Natural killer cell (primary cell): ENCODE results near the gene INTS3. TPM values are rescaled to one million over a fixed set of nuclear protein-coding genes. Genes with fewer than 3 reads are reported as not detected.

Experiments used
- ATAC-seq, 3 donors: fragments of 150-1000 bp in 2 of 3; fragments of 200-7000 bp in 1 of 3; cut with Tn5 transposase; 1 replicate in 1 of 3; 2 replicates in 2 of 3; pipeline ENCODE4 v1.10.0; 2021; ENCODE audit warnings: mild to moderate bottlenecking in 2 of 3, moderate library complexity in 2 of 3
- DNase-seq, 2 donors: peaks; one replicate each; pipeline versions ENCODE4 v3.0.0 to v3.0.0-alpha.2; 2013 to 2021; ENCODE audit warnings: mixed read lengths in 1 of 2
- H3K27ac ChIP-seq: one replicate; pipeline ENCODE4 v1.5.1; 2013; ENCODE audit warnings: mild to moderate bottlenecking, low read length
- H3K27me3 ChIP-seq: one replicate; pipeline ENCODE4 v1.6.1; 2013; ENCODE audit warnings: low read length; ENCODE audit not compliant: control insufficient read depth, insufficient read depth
- H3K36me3 ChIP-seq: one replicate; pipeline ENCODE4 v1.6.1; 2013; ENCODE audit warnings: low read length; ENCODE audit not compliant: control insufficient read depth, insufficient read depth
- H3K4me1 ChIP-seq: one replicate; pipeline ENCODE4 v1.6.1; 2013; ENCODE audit warnings: low read length; ENCODE audit not compliant: control insufficient read depth, insufficient read depth
- H3K4me3 ChIP-seq: one replicate; pipeline ENCODE4 v1.5.1; 2013; ENCODE audit warnings: low read length
- H3K9me3 ChIP-seq: one replicate; pipeline ENCODE4 v1.6.1; 2013; ENCODE audit warnings: low read length; ENCODE audit not compliant: control insufficient read depth, insufficient read depth
- H3K27ac Mint-ChIP-seq, 2 donors: one replicate each; pipeline ENCODE4 v1.8.0; 2022; ENCODE audit warnings: mild to moderate bottlenecking in 2 of 2, mixed read lengths in 2 of 2, moderate library complexity in 1 of 2
- H3K27me3 Mint-ChIP-seq, 2 donors: one replicate each; pipeline ENCODE4 v1.8.0; 2022; ENCODE audit warnings: low read depth in 2 of 2, mixed read lengths in 2 of 2
- H3K36me3 Mint-ChIP-seq: one replicate; pipeline ENCODE4 v1.8.0; 2022; ENCODE audit warnings: mixed read lengths
- H3K4me1 Mint-ChIP-seq, 2 donors: one replicate each; pipeline ENCODE4 v1.8.0; 2022; ENCODE audit warnings: mixed read lengths in 2 of 2
- H3K4me3 Mint-ChIP-seq: one replicate; pipeline ENCODE4 v1.8.0; 2022; ENCODE audit warnings: mild to moderate bottlenecking, moderate library complexity, mixed read lengths
- H3K9me3 Mint-ChIP-seq, 2 donors: one replicate each; pipeline ENCODE4 v1.8.0; 2022; ENCODE audit warnings: mixed read lengths in 2 of 2
- CTCF ChIP-seq: fragments of 200-600 bp; IDR thresholded peaks from one replicate; pipeline ENCODE4 v1.8.0; 2022; ENCODE audit warnings: antibody characterized with exemption
- WGBS: methylation state at CpG from one replicate; pipeline ENCODE4 v1.1.7; 2013; ENCODE audit warnings: missing lambda C conversion rate; ENCODE audit not compliant: insufficient coverage; 5-methylcytosine and 5-hydroxymethylcytosine counted together
- intact Hi-C: fragments of 100-400 bp; cut with micrococcal nuclease; formaldehyde crosslinking; loops from one replicate; pipeline ENCODE4 v1.14.2; 2022
- total RNA-seq, 4 donors: library from RNA; stranded (reverse); fragments of 120-200 nt in 1 of 4; gene quantifications; one replicate each; pipeline versions ENCODE4 v1.2.3 to v1.2.4, GENCODE V29; 2013 to 2022

INTS3 gene
- total RNA-seq, 3 donors from 2014 or later (not counting 1 experiment from before 2014, with no cell fraction given), result 44.3 to 55.3 (median 44.5) TPM

- peaks cover 24% of the 10 kb centered on the region for H3K36me3 ChIP-seq
Observed at GRCh38 chr1:153805042-153805745, 77.3 kb downstream of the INTS3 start.

GRCh38 chr1:153805886-153806719, 78.3 kb downstream of the INTS3 start:
- WGBS, result 93% methylated on average over 6 of the region's 11 CpGs
- Histone ChIP-seq H3K27ac (peak overlapping the region; percentile 93), H3K4me3 (no peak overlapping the region), H3K27me3 (no peaks in the 10 kb centered on the region), H3K4me1 (peaks cover 39% of the 10 kb centered on the region), H3K9me3 (no peaks in the 10 kb centered on the region), H3K36me3 (peaks cover 29% of the 10 kb centered on the region)
- Mint-ChIP-seq H3K9me3 (no peaks in the 10 kb centered on the region), H3K4me3 (peak overlapping the region; percentile 54), H3K4me1 (peaks cover 23 to 37% of the 10 kb centered on the region in 2 donors), H3K27me3 (no peaks in the 10 kb centered on the region), H3K27ac (peak overlapping the region; percentile 89 to 97), H3K36me3 (peaks cover 11% of the 10 kb centered on the region)
- peak in 2 of 3 donors; percentile 2 to 9 for ATAC-seq
- DNase-seq, result peak in 1 of 2 donors; percentile 36
- TF ChIP-seq CTCF, result no peak
- intact Hi-C loops, result loop anchor here (1.0 to 5.0 kb wide), 2 partner anchors 31 to 116 kb away; partner anchors contain the start of genes GATAD2B and SLC27A3

More at GRCh38 chr1:153805042-153805745, 77.3 kb downstream of the INTS3 start:
- peak; percentile 94 to 97 (median 96) for ATAC-seq
- H3K27ac Mint-ChIP-seq, result peak overlapping the region; percentile 89 to 97
- peaks cover 23 to 37% of the 10 kb centered on the region in 2 donors for H3K4me1 Mint-ChIP-seq
- H3K4me3 Mint-ChIP-seq, result peak overlapping the region; percentile 54
- H3K27ac ChIP-seq, result peak overlapping the region; percentile 93
- WGBS, result 14% methylated on average over 5 of the region's 5 CpGs
- no peaks in the 10 kb centered on the region for H3K27me3 Mint-ChIP-seq
- no peaks in the 10 kb centered on the region for H3K9me3 Mint-ChIP-seq
- no peaks in the 10 kb centered on the region for H3K9me3 ChIP-seq
- peaks cover 39% of the 10 kb centered on the region for H3K4me1 ChIP-seq
- H3K4me3 ChIP-seq, result no peak overlapping the region
- H3K27me3 ChIP-seq, result no peaks in the 10 kb centered on the region
- intact Hi-C loops, result loop anchor here (1.0 to 5.0 kb wide), 2 partner anchors 30 to 117 kb away; partner anchors contain the start of genes GATAD2B and SLC27A3
- H3K36me3 Mint-ChIP-seq, result peaks cover 9% of the 10 kb centered on the region
- peak; percentile 59 to 93 for DNase-seq
- no peak for TF ChIP-seq CTCF

GRCh38 chr1:153816283-153816889, 88.5 kb downstream of the INTS3 start:
- Mint-ChIP-seq H3K27me3 (no peaks in the 10 kb centered on the region), H3K4me1 (no peaks in the 10 kb centered on the region), H3K36me3 (peaks cover 26% of the 10 kb centered on the region), H3K9me3 (no peaks in the 10 kb centered on the region), H3K27ac (no peak overlapping the region), H3K4me3 (no peak overlapping the region)
- ATAC-seq, result no peak
- DNase-seq, result no peak
- Histone ChIP-seq H3K4me3 (no peak overlapping the region), H3K27me3 (no peaks in the 10 kb centered on the region), H3K27ac (no peak overlapping the region), H3K36me3 (peaks cover 66% of the 10 kb centered on the region), H3K9me3 (no peaks in the 10 kb centered on the region), H3K4me1 (no peaks in the 10 kb centered on the region)
- 97% methylated on average over 13 of the region's 13 CpGs for WGBS
- TF ChIP-seq CTCF, result no peak
- intact Hi-C loops, result no loop called here
